CD4-positive, alpha-beta T cell treated with Interleukin-17A for 1 hour (primary cell): ENCODE results near the gene CYTH3.

Experiments used
- DNase-seq: peaks from one replicate; pipeline ENCODE4 v3.0.0-alpha.2; 2020

The CYTH3 gene

DNA sequence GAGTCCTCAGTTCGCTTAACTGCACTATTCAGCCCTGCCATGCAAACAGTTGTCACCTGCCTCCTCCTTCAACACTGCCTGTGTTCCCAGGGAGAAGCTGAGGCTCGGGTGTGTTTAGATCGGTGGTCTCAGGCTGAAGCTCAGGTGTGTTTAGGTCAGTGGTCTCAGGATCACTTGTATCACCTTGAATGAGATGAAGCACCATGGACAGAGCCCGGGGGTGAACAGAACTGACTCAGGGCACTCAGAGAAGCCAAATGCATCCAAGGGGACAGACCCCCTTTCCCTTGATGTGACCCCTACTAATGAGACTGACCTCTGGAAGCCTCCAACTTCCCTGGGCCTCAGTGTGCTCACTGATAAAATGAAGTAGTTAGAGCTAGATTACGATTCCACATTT, 84.0 kb downstream of the CYTH3 start:
- no peak for DNase-seq

DNA sequence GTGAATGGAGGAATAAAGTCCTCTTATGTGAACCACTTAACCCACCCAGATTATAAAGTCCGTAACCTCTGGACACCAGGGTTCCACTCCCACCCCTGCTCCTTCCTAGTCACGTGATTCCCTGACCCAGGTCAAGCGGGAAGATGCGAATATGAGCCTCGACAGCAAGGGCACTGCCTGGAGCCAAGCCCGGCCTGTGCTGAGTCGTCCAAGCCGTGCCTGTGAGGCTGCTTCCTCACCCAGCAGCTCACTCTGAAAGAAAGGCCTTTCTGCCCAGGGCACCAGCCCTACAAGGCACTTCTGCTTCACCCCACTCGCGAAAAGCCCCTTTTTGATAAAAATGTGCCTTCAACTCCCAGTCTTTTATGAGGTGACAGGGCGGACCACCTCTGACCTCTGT, 85.8 kb downstream of the CYTH3 start:
- no peak for DNase-seq

DNA sequence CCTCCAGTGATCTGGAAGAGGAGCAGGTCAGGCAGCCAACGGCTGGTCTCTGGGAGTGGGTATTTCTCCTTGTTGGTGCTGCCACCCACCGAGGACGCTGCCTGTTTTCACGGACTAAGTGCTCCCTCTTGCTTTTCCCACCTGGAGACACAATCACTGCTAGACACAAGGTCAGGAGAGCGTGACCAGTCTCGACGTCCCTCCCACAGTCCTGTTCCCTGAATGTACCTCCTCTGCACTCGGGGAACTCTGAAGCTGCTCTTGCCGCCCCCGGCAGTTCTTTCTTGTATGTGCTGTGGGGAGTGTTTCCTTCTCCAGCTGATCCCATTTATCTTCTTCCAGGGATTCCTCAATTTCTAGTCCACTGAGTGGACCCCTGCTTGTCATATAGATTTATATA, 89.4 kb downstream of the CYTH3 start:
- no peak for DNase-seq

DNA sequence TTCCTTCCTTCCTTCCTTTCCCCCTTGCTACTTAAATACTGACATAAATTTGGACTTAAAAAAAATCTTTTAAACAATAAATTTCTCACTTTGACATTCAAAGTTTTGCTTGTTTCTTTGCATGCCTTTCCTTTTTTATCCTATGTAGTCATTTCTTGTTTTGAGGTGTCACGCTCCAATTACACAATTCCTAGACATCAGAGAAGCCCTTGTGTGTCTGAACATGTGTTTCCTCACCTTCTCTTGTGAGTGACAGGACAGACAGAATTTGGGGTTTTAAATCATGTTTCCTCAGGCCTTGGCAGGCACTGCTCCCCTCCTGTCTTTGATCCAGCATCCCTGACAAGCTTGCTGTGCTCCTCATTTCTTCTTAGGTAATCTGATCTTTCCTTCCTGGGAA, 91.3 kb downstream of the CYTH3 start:
- DNase-seq: no peak

DNA sequence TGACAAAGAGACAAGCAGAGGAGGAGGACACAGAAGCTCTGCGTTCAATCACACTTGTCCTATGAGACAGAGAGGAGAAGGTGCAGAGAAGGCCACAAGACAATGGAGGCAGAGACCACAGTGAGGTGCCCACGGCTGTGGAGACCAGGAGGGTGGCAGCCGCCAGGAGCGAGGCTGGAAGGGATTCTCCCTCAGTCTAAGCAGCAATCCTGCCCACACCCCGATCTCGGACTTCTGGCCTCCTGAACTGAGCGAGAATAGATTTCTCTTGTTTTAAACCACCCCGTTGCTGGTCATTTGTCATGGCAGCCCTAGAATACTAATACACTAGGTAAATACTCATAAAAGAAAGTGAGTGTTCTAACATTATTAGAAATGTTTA, 92.1 kb downstream of the CYTH3 start:
- DNase-seq: no peak

DNA sequence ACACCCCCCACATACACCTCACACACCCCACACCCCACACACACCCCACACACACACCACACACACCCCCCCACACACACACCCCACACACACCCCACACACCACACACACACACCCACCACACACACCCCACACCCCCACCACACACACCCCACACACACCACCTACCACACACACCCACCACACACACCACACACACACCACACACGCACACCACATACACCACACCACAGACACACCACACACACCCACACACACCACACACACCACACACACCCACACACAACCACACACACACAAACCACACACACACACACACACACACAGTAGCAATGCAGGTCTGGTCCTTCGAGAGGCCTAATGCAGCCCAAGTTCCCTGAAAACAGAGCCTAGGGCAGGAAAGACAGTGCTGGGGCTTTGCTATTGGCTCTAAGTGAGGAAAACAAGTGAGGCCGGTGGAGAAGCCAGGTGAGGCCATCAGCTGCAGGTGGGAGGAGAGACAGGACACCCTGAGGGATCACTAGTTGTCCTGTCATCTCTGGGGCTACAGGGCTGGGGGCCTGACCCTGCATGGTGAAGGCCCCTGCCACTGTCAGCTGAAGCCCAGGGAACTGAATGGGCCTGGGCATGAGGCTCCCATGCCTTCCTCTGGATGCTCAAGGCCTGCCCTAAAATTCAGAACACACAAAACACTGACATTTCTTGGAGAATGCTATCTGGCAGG, 92.6 kb downstream of the CYTH3 start:
- no peak for DNase-seq

DNA sequence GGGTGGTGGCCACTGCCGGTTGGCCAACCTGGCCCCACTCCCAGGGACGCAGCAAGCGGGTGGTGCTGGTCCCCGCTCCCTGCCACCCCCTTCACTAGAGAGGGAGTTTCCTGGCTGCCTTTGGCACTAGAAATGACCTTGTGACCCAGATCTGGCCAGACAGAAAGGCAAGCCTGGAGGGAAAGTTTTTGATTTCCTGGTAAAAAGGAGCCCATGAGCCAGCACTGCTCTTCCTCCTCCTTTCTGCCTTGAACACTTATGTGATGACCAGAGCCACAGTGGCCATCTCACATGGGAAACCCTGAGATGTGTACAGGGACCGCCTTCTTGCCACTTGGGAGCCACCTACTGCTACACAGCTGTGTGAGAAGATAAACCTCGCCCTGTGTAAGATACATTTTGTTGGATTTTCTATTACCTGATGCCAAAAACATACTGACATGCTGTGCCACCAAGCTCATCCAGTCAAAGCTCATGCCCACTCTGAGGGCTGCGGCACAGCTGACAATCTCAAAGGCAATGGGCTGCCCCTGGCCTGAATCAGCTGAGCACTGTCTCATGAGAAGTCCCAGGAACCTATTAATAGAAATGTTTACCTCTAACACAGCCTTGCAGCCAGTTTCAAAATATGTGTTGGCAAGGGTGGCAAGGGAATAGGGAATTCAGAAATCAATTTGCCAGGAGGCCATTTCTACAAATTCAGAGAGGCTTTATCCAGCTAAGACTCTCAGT, 94.0 kb downstream of the CYTH3 start:
- no peak for DNase-seq

DNA sequence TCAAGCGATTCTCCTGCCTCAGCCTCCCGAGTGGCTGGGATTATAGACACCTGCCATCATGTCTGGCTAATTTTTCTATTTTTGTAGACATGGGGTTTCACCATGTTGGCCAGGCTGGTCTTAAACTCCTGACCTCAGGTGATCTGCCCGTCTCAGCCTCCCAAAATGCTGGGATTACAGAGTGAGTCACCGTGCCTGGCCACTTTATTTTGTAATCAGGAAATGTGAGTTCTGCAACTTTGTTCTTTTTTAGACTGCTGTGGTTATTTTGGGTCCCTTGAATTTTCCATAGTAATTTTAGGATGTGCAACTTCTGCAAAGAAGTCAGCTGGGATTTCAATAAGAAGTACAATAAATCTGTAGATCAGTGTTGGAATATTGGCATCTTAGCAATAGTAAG, 96.8 kb downstream of the CYTH3 start:
- no peak for DNase-seq

DNA sequence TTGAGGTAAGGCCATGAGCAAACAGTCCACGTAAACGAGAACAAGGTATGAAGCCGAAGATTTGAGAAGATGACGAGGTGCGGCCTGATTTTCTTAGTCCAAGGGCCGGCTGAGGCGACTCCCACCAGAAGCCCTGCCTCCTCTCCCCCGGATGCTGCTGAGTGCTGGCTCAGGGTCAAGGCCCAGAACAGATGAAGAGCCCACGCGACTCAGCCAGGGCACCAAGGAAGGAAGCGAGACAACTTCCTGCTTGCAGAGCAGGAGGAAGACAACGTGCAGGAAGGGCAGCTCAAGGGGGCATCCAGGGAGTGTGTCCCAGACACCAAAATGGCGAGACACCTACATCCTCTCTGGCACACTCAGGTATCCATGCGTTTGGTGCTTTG, 99.5 kb downstream of the CYTH3 start:
- no peak for DNase-seq

DNA sequence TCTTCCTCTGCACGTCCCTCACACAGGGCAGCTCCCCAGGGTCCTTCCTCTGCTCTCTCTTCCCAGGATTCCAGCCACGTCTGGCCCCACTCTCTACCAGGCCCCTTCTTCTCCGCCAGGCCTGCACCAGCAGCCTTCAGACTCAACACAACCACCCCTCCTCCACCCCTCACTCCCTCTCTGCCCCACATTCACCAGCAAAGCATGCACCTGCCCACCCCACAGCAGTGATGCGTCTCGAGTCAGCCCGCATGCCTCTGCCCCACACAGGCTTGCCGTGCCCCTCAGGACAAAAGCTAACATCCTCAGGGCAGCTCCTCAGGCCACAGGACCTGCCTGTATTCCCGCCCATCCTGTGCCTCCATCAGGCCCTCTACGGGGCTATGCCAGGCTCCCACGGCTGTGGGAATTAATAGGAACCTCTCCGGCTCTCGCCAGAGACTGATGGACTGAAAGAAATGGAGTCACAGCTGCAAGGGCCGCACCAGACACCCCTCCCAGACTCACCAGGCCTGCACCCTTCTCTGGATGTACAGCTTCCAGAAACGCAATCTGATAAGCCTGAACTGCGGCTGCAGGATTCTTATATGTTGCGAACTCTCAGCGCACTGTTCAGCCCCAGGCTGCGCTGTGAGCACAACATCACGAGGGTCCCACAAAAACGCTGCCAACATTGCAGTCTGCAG, 100.1 kb downstream of the CYTH3 start:
- DNase-seq: no peak

DNA sequence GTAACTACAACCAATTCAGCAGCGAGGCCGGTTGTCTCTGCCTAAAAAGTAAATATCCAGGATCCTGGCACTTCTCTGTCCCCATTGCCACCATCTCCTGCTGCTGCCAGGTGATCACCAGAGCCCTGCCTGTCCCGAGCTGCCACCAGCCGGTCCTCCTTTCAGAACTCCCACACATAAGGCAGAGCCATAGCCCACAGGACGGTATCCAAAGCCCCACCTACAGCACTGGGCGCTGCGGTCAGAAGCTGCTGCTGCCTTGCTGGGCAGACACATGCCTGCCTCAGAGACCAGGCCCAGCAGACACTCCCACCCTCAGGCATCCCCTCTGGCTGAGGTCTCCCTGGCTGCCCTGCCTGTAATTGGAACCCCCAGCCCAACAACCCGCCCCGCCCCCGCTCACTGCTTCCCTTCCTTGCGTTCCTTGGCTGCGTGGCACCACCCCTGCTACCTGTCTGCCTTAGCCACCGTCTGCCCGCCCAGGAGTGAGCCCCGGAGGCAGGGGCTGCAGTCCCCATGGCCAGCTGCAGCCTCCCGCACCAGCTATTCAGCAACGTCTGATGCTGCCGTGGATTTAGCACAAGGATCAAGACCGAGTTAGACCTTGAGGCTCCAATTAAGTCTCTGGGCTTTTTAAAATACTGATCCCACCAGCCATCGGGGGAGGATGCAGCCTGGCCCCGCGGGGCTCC, 100.7 kb downstream of the CYTH3 start:
- no peak for DNase-seq

DNA sequence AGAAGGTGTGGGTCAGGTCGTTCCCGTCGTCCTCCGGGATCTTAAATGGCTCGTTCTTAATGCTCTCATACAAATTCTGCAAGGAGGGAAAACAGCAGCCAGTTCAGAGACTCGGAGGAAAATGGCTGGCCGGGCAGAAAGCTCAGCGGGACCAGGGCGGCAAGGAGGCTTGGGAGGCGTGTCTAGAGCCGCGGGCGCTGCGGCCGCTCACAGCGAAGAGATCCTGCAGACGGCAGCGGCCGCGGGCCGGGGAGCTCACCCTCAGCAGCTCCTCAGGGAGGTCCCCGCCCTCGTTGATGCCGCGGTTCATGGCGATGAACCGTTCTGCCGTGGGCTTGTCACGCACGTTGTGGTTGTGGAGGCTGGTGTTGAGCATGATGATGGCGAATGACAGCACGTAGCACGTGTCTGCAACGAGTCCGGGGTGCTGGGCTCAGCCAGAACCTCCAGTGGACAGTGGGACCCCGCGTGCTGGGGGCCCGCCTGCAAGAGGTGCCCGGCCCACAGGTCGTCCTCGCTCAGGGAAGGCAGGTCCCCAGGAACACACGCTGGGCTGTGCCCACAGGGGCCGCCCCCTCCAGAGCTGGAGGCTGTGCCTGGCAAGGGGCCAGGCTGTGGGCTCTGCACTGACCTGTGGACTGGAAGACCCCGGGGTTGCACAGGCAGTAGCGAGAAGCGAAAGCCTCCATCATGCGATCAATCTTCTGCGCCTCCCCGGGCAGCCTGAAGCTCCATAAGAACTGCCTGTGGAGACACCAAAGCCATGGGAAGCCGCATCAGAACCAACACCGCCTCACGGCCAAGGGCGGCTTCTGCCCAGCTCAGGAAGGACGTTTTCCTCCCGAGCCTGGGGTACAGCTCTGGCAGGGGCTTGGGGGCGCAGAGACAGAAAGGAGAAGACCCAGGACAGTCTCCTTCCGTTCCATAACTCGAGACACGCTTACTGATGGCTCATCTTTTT, 101.6 kb downstream of the CYTH3 start:
- DNase-seq: no peak

DNA sequence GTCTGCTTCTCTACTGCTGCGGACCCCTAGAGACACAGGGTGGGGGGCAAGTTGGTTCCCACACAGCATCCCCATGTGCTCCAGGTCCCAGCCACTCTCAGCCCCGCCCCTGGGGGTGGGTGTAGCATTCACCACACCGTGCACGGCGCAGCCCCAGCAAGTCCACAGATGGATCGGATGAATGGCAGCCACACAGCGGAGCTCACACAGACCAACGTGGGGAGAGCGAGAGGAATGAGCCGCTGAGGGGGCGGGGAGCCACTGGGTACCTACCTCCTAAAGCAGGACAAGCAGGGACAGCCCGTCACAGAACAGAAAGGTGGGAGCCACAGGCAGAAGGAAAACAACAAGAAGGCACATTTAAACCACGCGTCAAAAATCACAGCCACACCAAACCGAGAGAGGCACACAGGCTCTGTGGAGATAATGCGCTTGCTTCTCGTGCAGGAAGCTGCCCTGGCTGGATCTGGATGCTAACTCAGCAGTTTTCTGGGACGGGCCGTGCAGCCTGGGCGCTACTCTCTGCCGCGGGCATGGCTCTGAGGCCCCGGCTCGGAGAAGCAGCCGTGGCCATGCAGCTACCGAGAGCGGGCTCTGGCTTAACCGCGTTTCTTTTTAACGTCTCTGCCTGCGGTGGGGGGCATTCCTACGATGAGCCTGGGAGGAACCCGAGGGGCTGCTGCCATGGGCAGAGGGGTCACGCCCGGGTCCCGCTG, 102.5 kb downstream of the CYTH3 start:
- DNase-seq: no peak

DNA sequence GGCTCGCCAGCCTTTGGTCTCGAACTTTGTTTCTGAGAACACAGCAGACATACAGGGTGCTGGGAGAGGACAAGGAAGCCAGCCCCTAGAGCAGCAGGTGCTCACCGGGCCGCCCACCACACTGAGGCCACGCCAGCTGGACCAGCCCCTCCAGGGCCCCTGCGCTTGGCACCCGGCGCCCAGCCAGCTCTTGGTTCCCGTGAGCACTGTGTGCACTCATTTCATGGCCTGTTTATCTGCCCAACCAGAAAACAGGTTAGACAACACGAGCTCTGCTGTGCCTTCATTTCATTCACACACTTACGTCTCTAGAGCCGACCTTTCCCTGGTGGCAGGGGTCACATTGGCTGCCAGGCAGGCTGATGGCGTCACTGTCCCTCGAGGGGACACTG, 104.0 kb downstream of the CYTH3 start:
- no peak for DNase-seq

DNA sequence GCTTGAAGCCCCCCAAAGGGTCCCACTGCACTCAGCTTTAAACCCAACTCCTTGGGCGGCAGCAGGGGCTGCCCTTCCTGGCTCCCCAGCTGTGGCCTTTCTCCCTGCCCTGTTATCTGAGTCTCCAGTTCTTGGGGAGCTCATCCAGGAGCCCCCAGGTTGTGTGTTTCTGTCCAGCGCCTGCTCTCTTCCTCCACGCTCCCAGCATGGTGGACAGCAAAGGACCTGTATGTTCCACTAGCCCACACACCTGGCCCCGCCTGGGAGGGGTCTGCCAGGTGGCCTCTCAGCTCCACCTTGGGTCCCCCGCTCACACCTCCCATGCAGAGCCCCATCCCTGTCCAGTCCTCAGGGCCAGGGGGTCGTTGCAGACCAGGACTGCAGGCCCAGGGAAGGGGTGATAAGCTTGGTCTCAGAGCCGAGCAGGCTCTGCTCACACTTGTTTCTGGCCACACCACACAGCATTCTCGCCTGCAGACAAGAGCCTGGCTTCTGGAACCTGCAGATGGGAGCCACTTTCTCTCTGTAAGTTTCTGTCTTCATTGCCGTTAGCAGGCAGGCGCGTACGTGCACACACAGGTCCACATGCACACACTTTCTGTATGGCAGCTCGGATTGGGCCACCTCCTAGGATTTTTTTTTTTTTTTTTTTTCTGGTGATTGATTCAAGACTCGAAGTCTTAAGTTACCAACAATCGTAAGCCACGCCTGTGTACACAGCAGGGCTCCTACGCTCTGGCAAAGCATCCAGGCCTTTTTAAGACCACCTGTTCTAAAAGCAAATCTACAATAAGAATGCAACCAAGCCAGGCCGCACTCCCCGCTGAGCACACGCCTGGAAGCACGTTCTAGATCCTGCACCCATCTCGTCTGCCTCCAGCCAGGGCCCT, 104.6 kb downstream of the CYTH3 start:
- DNase-seq: no peak

DNA sequence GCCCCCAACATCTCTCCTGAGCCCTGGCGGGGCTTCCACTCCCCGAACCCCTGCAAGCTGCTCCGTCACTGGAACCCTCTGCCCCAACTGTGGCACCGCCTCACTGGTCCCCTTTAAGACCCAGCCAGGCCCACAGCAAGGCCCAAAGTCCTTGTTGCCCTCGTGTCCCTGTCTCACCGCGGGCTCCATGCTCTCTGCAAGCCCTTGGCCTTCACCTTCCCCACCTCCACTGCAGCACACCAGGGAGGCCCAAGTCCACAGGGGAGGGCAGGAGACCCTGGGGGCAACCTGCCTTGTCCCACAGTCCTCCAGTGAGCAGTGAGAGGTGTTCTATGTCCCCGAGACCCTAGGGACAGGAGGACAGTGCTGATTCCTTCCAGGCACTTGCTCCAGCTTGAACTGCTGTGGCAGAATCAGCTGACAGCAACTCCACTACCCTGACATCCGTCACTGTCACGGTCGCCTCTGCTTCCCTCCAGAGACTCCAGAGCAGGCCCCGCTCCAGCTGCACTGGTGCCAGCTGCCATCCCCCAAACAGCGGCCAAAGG, 105.3 kb downstream of the CYTH3 start:
- no peak for DNase-seq

DNA sequence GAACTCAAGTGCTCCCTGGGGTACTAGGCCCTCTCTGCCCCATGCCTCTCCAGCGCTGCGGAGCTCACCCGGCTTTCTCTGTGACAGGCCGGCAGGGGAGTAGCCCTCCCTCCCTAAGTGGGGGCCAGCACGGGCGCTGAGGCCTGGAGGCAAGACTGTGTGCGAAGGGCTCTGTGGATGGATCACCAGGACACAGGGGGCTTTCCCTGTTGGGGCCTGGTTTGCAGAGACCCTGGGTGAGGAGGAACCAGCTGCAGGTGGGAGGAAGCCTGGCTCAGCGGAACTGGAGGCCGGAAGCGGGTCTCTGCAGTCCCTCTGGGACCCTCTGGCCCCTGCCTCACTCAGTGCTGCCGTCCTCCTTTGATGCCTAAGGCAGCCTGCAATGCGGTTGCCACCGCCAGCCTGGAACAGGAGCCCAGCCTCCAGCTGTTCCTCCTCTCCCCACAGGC, 106.0 kb downstream of the CYTH3 start:
- DNase-seq: no peak

DNA sequence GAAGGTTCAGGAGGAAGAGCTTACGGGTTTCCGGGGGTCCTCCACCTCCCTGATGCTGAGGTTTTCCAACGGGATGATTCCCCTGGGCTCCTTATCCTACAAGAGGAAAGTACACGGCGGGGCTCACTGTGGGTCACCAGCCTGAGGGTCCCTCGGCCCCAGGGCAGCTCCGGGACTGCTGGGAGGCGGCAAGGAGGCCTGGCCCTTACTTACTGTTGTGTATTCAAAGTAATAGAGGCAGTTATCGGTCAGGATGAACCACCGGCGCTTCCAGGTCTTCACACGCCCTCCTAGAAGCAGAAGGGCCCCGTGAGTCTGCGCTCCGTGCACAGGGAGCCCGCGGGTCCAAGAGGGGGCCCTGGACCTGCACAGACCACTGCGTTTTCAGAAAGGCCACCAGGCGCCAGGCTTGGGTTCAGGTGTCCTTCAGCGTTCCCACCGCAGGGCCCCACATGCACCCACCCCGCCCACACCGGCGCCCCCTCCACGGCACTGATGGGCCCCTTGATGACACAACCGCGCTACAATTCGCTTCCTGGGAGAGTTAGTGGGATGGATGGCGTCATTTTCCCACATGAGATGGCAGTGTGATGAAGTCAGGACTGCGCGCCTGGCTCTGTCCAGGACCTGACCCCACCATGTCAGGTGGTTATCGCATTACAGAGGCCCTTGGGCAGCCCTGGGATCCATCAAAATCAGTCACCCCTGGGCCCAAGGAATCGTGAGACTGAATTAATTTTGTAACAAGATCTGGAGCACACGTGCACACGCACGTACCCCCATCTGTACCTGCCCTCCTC, 106.7 kb downstream of the CYTH3 start:
- no peak for DNase-seq

DNA sequence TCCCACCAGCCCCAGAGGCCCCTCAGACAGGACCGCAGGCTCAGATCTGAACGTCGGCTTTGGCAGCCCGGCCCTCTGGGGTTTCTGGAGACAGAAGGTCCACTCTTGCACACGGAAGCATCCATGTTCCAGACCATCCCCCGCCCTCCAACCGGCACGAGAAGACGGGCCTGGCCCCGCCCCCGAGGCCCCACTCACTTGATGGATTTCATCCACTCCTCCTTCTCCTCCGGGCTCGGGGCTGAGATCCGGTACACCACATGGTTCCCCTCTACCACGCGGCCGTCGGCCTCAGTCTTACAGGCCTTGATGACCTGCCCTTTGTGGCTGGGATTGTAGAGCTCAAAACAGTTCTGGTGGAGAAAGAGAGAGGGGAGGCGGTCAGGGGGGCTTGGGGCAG, 107.3 kb downstream of the CYTH3 start:
- no peak for DNase-seq
